NCI-H1417 treated with DMSO at 0.1 percent for 48 hours (cell line): Measurements from ENCODE around the gene CRHR1.

Experiments
- DNase-seq: peaks from one replicate; lab custom pipeline; 2025; lab: John Stamatoyannopoulos, UW

CRHR1 gene

DNA sequence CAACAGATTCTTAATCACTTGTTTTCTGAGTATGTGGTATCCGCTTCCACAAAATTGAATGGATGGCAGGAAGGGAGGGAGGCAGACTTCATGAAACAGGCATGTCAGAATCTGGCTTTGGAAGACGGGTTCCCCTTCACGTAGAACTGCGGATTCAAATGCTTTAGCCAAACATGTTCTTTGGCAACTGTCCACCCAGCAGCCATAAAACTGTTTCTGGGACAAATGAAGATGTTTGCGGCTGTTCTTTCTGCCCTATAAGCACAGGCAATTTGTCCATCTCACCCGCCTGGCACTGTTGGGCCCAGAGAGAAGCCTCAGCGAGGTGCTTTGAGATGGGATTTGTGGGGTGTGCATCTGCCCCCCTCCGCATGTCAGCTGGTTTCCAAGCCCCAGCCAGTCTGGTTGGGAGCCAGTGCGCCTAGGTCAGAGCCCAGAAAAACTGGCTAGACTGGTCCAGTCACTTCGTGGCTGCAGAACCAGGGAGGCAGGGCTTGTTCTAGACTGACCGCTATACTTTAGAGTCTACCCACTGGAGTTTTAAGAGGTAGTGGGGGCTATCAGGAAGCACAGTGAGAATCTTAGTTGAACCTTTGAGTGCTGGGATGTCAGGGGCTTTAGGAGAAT lies 6.3 kb downstream of the CRHR1 start:
- no peak for DNase-seq

DNA sequence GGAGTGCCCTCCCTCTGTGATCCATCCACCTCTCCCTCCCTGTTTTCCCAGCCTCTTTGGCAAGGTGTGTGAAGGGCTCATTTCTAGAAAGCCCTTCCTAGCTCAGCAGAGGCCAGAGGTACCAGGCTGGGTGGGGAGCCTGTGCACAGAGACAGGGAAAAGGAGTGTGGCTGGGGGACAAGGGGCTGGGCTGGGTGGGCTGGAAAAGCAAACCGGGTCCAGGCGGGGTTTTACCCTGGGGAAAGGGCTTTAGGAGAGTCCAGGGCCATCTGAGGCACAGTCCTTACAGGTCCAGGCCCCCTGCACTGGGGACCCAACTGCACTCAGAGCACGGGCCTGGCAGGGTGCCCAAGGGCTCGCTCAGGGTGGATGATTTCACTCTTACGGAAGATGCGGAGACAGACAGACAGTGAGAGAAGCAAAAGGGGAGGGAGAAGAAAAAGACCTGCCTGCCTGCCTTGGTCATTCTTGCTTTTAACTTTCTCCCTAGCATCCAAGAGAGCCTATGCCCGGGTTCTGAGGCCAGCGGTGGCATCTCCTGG lies 7.0 kb downstream of the CRHR1 start:
- no peak for DNase-seq

DNA sequence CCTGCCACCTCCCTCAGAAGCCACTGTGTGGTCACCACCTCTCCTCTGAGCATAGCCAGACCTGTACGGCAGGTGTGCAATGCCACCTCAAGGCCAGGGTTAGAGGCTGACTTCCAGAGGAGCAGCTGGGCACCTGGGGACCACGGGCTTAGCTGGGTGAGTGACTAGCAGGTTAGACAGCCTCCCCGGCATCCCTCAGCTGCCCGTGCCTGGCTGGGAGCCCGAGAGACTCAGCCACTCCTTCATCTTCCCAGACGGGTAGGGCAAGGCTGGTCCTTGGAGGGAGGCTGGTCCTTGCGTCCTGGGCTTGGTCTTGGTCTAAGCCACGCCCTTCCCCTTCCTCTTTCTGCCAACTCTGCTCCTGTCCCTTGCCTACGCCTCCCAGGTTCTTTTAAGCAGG lies 7.8 kb downstream of the CRHR1 start:
- no peak for DNase-seq

DNA sequence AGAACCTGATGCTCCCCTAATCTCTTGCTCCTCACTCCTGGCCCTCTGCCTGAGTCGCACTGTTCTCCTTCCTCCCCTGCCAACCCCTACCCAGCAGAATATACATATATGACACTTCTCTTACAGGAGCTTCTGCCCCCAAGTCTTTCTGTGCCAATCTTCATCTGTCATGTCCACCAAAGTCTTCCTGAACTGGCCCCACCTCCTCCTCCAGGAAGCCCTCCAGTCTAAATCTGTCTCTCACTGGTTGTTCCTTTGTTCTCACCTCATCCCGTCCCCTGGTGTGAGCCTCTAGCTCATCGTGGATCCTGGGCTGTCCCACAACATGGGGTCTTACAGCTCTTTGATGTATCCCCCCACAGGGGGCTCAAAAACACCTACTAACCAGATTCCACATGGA lies 8.3 kb downstream of the CRHR1 start:
- no peak for DNase-seq

DNA sequence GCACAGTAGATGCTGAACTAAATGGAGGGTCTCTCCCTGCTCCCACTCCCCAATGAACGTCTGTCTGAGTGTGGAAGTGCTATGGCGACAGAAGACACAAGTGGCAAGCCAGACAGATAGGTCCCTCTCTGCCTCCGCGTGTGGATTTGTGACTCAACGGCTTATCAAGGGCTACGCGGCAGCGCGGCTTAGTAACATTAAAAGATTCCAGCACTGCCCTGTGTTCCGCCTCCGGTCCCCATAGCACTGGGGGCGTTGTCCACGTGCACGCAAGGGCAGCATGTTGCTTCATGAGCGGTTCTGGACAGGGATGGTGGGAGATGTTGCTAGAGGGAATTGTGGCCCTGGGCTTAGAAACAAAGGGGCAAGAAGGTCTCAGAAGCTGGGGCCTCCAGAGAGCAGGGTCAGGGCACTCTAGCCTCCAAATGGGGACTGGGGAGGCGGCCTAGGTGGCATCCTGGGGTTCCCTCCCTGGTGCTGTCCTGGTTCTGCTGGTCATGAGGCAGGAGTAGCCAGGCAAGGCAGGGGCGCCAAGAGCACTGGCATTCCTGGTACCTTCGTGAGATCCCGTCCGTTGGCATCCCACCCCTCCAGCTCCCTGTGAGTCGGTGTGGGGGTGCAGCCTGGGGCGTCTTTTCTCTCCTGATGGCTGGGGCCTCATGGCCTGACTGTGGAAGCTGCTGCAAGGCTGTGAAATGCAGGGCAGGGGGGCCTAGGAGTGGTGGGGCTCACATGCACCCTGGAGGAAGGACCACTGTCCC lies 9.1 kb downstream of the CRHR1 start:
- DNase-seq, result no peak

DNA sequence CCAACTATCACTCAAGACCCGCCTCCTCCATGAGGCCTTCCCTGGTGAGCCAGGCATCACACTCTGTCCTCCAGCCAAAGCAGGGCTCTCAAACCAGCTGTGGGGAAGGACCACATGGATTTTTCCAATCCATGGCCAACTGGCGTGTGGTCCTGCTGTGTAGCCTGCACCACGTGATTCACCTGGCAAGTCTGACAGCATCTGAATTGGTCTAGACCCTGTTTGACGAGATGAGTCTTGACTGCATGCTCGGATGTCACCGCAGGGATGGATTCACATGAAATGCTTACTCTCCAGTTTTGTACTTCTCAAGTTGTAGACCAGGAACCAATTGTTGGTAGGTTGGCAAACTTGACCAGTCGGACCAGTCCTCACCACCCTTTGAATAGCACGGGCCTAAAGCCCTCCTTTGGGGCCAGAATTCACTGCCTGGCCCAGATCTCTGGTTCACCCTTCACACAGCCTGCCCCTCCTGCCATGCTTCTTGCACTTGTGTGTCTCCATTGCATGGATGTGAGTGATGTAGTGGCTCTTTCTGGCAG lies 9.9 kb downstream of the CRHR1 start:
- no peak for DNase-seq

DNA sequence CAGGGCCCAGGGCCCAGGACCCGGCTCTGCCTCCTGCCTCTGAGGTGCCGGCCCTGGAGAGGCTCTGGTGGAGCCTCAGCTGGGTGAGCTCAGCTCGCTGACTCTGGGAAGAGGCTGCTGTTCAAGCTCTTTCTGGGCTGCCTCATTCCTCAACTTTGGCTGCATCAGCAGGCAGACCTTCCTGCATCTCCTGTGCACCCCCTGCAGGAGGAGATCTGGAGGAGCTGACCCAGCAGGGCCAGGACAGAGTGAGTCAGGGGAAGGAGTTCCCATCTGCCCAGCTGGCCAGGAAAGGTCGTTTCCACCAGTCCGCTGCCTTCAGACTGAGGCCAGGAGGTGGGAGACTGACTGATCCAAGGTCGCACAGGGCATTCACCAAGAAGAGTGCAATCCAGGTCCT lies 10.7 kb downstream of the CRHR1 start:
- DNase-seq, result no peak

DNA sequence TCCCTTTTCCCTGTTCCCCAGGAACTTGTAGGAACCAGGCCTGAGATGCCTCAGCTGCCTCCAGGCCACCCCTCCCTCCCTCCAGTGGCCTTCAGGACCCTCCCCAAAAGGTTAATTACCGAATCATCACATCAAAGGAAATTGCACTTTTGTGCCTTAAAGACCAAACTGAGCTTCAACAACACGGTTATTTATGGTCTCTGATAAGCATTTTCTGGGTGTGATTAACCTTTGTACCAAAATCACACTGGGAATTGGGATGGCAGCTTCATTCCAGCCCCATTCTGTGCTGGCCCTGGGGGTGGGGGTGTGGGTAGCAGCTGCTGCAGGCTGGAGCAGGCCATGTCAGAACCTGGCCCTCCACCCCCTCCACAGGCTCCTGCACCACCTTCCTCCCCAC lies 16.7 kb downstream of the CRHR1 start:
- no peak for DNase-seq

DNA sequence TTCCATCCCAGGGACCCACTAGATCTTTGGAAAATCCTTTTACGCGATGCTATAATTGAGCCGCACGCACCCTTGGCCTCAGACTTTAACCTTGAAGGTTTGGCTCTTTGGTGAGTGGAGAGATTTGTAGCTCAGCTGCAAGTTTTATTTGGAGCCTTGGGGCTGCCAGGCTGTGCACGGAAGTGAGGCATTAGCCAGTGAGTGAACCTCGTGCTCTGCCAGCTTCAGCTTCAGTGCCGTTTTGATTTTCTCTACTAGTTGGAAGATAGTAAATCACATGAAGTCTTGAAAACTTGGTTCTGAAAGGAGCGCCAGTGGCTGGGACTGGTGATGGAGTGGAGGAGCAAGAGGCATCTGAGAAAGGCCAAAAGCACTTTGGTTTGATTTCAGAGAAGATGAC lies 17.3 kb downstream of the CRHR1 start:
- no peak for DNase-seq

DNA sequence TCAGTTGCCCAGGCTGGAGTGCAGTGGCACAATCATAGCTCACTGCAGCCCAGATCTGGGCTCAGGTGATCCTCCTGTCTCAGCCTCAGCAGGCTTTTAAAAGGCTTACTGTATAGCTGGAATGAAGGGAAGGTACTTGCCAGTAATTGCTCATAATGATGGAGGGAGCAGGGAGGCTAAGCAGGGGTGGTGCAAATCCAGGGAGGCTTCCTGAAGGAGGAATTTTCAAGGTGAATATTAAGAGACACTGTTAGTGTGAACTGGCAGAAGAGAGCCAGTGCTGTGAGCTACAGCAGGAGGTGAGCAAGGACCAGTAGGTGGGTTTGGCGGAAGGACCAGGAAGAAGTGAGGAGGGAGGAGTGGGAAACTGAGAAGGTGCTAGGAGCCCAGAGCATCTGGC lies 24.7 kb downstream of the CRHR1 start:
- no peak for DNase-seq

DNA sequence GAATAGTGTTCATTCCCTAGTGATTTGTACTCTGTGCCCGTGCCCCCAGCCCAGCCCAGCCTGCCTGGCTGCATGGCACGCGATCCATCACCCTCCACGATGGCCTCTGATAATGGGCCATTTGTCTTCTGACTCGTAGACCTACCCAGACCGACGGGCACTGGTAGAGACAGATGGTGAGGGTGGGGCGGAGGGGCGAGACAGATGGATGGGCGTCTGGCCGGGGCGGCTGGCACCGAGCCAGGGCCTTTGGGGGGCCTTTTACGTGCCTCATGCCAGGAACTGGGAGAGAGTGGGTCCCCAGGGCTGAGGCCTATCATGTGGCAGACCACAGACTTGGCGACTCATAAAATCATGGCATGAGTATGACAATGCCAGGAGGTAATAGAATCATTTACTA lies 25.4 kb downstream of the CRHR1 start:
- no peak for DNase-seq

DNA sequence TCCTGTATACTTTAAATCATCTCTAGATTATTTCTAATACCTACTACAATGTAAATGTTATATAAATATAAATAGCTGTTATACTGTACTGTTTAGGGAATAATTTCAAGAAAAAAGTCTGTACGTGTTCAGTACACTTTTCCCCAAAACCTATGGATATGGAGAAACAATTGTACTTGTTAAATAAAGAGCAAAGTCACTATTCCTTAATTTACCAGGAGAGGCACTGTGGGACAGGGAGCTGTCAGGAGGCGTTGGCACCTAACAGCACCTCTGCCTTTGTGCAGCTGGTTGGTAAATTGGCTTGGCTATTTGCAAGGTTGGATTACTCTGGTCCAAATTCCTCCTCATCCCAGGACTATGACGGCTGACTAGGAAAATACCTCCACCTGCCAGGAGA lies 28.0 kb downstream of the CRHR1 start:
- no peak for DNase-seq

DNA sequence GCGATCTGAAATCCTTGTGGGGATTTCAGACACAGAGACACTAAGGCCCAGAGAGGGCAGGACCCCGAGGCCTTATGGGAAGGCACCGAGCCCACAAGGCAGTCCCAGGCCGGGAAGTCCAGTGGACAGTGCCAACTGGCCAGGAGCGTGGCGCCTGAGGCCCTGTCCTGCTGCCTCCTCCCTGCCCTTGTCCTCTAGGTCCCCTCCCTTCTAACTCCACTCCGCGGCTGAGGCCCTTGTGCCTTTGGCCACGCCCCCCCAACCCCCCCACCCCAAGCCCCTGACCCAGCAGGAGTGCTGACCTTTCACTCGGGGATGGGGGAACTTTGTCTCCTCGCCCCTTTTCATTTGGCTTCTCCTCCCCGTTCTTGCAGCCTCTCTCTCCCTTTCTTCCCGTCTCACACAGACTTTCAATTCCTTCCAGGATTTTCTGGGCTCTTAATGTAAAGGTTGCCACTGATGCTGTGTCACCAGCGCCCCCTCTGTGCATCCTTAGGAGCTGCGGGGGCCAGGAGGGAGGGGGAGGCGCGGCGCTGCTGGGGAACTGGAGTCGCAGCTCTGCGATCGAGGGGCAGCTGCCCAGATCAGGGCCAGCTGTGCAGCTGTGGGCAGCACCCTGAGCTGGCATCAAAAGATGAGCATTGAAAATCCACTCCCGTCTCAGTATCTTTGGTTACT lies 29.1 kb downstream of the CRHR1 start:
- DNase-seq, result no peak

DNA sequence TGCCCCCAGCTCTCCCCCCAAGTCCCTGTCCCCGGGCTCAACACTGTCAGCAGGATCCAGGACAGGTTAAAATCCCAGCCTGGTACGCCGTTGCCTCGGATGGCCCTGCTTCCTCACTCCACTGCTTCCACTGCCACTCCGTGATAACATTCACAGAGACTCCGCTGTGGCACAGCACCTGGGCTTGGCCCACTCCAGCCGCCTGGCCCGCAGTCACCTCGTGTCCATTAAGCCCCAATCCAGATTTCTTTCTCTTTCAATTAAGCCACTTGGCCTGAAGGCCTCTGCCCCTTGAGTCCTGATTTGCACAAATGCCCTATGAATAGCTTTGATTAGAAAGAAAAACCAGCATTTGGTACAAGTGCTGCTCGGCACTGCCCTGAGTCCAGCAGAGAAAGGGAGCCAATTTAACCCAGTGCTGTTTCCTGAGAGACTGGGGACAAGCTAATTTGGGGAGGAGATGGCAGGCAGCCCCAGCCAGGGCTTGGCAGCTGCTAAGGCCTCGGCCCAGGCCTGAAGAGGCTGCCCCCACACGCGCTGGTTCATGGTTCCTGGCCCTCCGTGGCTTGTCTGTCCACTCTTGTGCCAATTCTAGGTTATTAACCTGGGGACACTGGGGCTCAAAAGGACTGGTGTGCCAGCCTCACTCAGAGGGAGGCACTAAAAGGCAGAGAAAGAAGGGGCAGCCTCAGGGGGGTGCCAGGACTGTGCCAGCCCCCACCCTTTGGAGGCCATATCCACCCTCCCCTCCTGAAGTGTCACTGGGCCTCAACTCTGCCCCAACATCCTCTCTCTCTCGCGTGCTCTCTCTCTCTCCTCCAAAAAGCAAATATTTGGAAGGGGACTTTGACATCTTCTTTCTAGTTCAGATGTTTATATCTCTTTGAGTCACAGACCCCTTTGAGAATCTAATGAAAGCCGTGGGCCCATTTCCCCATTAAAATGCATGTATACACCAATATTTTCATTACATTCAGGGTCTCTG lies 30.8 kb downstream of the CRHR1 start:
- no peak for DNase-seq

DNA sequence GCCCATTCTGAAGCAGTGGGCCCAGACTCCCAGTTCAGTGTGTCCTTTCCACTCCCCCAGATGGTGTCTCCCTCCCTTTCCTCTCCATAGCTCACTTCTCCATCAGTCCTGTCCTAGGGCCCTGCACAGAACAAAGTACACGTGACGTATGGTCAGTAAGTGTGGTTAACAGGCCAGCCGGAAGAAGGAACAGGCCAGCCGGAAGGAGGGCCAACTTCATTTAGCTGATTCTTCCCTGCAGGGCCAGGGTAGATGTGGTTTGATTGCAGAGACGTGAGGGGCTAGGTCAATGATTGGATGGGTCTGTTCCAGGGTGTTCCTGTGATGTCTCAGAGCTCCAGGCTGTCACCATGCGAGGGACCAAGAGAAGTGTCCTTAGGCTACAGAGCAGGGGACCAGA lies 31.6 kb downstream of the CRHR1 start:
- DNase-seq, result no peak

DNA sequence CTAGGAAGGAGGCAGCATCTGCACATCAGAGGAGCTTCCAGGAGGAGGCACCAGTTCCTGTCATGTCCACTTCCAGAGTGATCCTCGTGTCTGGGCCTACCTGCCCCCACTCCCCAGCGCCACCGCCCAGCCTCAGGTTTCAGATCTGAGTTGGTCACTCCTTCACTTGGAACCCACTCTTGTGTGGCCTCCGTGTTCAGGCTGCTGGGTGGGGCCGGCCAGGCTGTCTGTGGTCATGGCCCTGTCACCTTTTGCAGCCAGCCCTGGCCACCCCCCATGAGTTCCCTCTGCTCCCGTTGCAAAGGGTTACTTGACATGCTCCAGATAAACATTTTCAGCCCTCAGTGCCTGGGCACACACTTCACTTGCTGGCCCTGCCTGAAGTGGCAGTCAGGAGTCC lies 33.9 kb downstream of the CRHR1 start:
- DNase-seq, result no peak

DNA sequence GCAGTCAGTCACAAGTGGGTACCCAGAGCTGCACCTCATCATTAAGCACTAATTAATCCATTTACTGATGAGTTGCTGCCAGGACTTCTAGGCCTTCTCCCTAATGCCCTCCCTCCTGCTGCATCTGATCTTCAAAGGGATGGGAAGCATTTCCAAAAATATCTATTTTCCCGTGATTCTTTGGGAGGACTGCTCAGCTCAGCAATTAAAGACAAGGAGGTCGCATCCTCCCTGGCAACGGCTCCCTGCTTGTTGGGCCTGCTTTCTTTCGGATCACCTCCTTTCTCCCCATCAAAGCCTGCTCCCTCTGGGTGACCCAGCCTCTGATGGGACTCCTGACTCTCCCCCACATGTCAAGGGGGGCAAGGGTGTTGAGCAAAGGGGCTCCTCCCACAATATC lies 34.6 kb downstream of the CRHR1 start:
- no peak for DNase-seq

DNA sequence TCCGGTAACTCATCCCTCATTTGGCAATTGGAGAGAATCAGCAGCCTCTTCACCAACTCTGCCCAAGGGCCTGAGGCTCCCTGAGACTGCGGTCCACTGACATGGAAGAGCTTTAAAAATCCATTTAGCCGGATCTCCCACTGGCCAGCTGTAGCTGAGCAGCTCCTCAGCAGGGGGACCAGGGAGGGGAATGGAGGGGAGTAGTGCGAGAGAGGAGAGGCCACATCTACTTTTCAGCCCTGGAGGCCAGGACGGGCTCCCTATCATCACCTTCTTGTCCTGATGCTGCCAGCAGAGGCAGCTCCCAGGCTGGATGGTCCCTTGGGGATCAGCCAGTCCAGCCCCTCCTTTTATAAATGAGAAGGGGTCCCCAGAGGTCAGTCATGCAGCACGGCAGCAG lies 35.5 kb downstream of the CRHR1 start:
- no peak for DNase-seq

DNA sequence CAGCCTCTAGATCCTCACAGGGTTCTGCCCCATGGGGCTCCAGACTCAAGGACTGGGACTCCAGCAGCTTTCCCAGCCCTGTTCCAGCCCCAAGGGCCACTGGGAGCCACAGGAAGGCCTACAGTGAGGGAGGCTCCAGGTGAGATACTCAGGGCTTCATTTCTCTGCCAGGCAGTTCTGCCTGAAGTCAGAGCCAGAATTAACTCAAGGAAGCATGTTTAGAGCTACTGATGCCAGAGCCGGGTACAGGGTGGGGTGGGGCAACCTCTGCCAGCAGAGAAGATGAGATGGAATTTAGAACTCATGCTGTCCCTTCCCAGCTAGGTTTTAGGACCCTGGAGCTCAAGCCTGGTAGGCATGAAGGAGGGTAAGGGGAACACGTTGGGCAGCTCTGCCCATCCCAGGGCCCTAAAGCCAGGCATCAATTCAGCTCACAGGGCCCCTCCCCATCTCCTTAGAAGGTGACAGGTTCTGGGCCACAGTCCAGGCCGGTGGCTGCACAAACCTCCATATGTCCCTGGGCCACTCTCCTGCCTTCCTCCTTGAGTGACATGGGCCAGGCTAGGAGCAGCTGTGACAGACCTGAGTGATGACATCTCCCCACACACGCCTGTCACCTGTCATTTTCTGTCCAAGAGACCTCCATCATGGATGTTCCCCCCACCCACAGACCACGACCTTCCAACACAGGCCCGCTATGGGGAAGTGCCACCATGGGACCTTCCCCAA lies 36.1 kb downstream of the CRHR1 start:
- no peak for DNase-seq

DNA sequence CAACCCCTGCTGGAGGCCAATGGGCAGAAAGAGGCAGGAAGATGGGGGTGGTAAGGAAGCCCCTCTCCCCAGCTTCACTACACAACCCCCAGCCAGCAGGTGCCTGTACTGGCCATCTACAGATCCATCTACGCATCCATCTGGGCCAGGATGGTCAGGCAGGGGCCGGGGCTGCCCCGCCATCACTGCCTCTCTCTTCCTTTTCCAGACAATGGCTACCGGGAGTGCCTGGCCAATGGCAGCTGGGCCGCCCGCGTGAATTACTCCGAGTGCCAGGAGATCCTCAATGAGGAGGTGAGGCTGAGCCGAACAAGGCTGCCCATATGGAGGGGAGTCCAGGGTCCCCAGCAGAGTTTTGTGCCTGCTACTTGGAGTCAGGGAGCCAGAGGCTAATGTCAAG lies 37.0 kb downstream of the CRHR1 start:
- no peak for DNase-seq

DNA sequence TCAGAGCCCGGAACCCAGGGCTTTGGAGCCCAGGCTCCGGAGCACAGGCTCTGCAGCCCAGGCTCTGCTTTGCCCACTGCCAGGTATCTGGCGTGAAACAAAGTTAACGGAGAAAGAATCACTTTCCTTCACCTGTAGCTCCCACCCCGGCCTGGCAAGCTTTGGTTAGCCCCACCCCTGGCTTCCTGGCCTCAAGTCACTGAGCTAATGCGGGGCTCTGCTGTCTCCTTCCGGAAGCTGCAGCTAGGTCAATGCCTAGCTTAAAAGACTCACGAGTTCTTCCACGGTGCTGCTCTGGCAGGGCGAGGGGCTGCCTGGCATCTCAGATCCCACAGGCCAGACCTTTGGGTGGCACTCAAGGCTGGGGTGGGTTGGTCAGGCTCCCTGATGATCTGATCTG lies 39.5 kb downstream of the CRHR1 start:
- no peak for DNase-seq
